ENCODE measurements around the gene IARS2. TPM values are rescaled to one million over a fixed set of nuclear protein-coding genes. Genes with fewer than 3 reads are reported as not detected.
"Not testable (repeated sequence)": the region's sequence is repeated elsewhere in the genome, so short reads cannot be mapped to it uniquely, and the experiment has no call there.

IARS2 gene
- total and polyA plus RNA-seq, 2 donors (not counting 3 experiments of a cell fraction or from before 2014, with no cell fraction given) = 15.5 to 62.8 TPM

DNA sequence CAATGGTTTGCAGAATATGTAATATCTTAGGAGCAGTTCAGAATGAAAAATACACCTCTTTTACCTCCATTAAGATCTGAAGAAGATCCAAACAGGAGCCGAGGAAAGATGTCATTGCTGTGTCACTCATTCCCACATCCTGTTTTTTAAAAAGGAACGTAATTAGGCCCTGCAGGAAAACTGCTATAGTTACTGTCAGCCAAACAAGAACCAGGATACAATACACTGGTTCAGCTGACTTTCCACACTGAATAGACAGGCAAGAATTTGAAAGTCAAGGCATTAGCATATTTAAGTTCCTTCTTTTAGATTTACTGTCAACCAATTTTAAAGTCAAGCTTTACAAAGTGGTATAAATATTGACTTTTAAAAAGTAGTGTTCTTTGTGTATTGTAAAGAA is 63.8 kb downstream of the IARS2 start:
- Histone ChIP-seq H3K4me1 (ENCODE audit: control insufficient read depth, extremely low read depth, insufficient read depth, low read length) (peaks cover 3% of the 10 kb centered on the region), H3K4me3 (replicated peaks in 1 of 3; ENCODE audit: insufficient read depth in 1 of 3, low read depth in 1 of 3, low read length in 3 of 3) (no peak overlapping the region), H2AFZ (ENCODE audit: low read depth, low read length) (no peak overlapping the region), H3K9me3 (replicated peaks; ENCODE audit: control insufficient read depth, insufficient read depth, low read length) (no peaks in the 10 kb centered on the region), H3K79me2 (ENCODE audit: control insufficient read depth, insufficient read depth, low read length) (no peaks in the 10 kb centered on the region), H3K4me2 (ENCODE audit: insufficient read depth, low read length) (no peak overlapping the region), H3K27ac (ENCODE audit: insufficient read depth, low read depth, low read length) (no peak overlapping the region), H4K20me1 (replicated peaks; ENCODE audit: control insufficient read depth, extremely low read depth, insufficient read depth, low read length) (no peaks in the 10 kb centered on the region), H3K27me3 (ENCODE audit: control insufficient read depth in 2 of 2, insufficient read depth in 2 of 2, low read length in 2 of 2) (no peaks in the 10 kb centered on the region), H3K36me3 (ENCODE audit: control insufficient read depth in 2 of 2, extremely low read depth in 1 of 2, insufficient read depth in 2 of 2, low read length in 2 of 2) (peaks cover 12% of the 10 kb centered on the region in 2 experiments), H3K9me1 (replicated peaks; ENCODE audit: control insufficient read depth, extremely low read depth, insufficient read depth, low read length) (no peaks in the 10 kb centered on the region), H3K9ac (replicated peaks; ENCODE audit: extremely low read depth, insufficient read depth, low read length) (peak overlapping the region; percentile 8)
- FAIRE-seq (no peak), DNase-seq (ENCODE audit: low read depth, low spot score) (peak; percentile 34)
- TF ChIP-seq, protein P1, sequence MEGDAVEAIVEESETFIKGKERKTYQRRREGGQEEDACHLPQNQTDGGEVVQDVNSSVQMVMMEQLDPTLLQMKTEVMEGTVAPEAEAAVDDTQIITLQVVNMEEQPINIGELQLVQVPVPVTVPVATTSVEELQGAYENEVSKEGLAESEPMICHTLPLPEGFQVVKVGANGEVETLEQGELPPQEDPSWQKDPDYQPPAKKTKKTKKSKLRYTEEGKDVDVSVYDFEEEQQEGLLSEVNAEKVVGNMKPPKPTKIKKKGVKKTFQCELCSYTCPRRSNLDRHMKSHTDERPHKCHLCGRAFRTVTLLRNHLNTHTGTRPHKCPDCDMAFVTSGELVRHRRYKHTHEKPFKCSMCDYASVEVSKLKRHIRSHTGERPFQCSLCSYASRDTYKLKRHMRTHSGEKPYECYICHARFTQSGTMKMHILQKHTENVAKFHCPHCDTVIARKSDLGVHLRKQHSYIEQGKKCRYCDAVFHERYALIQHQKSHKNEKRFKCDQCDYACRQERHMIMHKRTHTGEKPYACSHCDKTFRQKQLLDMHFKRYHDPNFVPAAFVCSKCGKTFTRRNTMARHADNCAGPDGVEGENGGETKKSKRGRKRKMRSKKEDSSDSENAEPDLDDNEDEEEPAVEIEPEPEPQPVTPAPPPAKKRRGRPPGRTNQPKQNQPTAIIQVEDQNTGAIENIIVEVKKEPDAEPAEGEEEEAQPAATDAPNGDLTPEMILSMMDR (IDR thresholded peaks at IDR 0.05; ENCODE audit: extremely low read depth in 1 of 2, insufficient read depth in 1 of 2, low read depth in 1 of 2, low read length in 2 of 2) = no peak
- intact Hi-C loops (cut with micrococcal nuclease) = loop anchor here (2.0 kb wide), 1 partner anchor 21 kb away; no protein-coding TSS in a partner anchor
- BruUV-seq (replicated peaks) = no TSS peak
- CTCF ChIA-PET = interaction anchor here (0.7 to 1.2 kb wide), 2 partner anchors 32 to 167 kb away, joined by 3 to 4 read pairs; no protein-coding TSS in a partner anchor
- POLR2A ChIA-PET = no interaction called here
- dilution Hi-C loops (cut with MboI; ENCODE audit: extremely low pct_ligation_motif_present, low sequenced_read_pairs) = no loop called here

DNA sequence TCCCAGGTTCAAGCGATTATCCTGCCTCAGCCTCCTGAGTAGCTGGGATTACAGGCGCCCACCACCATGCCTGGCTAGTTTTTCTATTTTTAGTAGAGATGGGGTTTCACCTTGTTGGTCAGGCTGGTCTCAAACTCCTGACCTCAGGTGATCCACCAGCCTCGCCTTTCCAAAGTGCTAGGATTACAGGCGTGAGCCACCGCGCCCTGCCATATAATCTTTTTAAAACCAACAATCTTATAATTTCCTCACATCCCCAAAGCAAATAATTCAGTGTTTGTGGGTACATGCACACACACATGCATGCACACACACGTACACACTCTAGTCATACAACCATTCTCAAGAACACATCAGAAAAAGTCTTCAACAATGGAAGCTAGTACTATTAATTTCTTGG is 64.6 kb downstream of the IARS2 start:
- H3K9me1 ChIP-seq (replicated peaks; ENCODE audit: control insufficient read depth, extremely low read depth, insufficient read depth, low read length); H4K20me1 ChIP-seq (replicated peaks; ENCODE audit: control insufficient read depth, extremely low read depth, insufficient read depth, low read length); FAIRE-seq; POLR2A ChIA-PET; H3K4me2 ChIP-seq (ENCODE audit: insufficient read depth, low read length); H3K79me2 ChIP-seq (ENCODE audit: control insufficient read depth, insufficient read depth, low read length); BruUV-seq (replicated peaks); H3K4me1 ChIP-seq (ENCODE audit: control insufficient read depth, extremely low read depth, insufficient read depth, low read length); H3K4me3 ChIP-seq (replicated peaks in 1 of 3; ENCODE audit: insufficient read depth in 1 of 3, low read depth in 1 of 3, low read length in 3 of 3); DNase-seq (ENCODE audit: low read depth, low spot score); H3K9me3 ChIP-seq (replicated peaks; ENCODE audit: control insufficient read depth, insufficient read depth, low read length); intact Hi-C loops (cut with micrococcal nuclease); dilution Hi-C loops (cut with MboI; ENCODE audit: extremely low pct_ligation_motif_present, low sequenced_read_pairs); H2AFZ ChIP-seq (ENCODE audit: low read depth, low read length); H3K27me3 ChIP-seq (ENCODE audit: control insufficient read depth in 2 of 2, insufficient read depth in 2 of 2, low read length in 2 of 2); H3K27ac ChIP-seq (ENCODE audit: insufficient read depth, low read depth, low read length); H3K9ac ChIP-seq (replicated peaks; ENCODE audit: extremely low read depth, insufficient read depth, low read length): not testable (repeated sequence)
- CTCF ChIA-PET = interaction anchor here (0.7 to 1.2 kb wide), 2 partner anchors 31 to 168 kb away, joined by 3 to 4 read pairs; no protein-coding TSS in a partner anchor
- H3K36me3 ChIP-seq (ENCODE audit: control insufficient read depth in 2 of 2, extremely low read depth in 1 of 2, insufficient read depth in 2 of 2, low read length in 2 of 2) = peaks cover 10 to 12% of the 10 kb centered on the region in 2 experiments

All from endothelial cell of umbilical vein (primary cell).